Stimulated activated effector memory CD8-positive, alpha-beta T cell treated with anti-CD3 and anti-CD28 coated beads, Interleukin-12 subunit alpha, Interleukin-12 subunit beta, amount 100 ng/mL, for 72 hours (primary cell): ENCODE measurements around the gene RETN.
A peak's percentile ranks its signal among the peaks of the same experiment; 100 is the strongest.
"Not testable (repeated sequence)": the region's sequence is repeated elsewhere in the genome, so short reads cannot be mapped to it uniquely, and the experiment has no call there.

Experiments
- ATAC-seq: fragments of 150-1000 bp; cut with Tn5 transposase; 2 replicates; pipeline ENCODE4 v1.10.0; 2021
- DNase-seq, 2 donors: peaks; one replicate each; pipeline ENCODE4 v3.0.0; 2021 to 2022; ENCODE audit warnings: low spot score in 2 of 2
- H3K27ac Mint-ChIP-seq: one replicate; pipeline ENCODE4 v1.8.0; 2022; ENCODE audit warnings: mild to moderate bottlenecking, mixed read lengths
- H3K36me3 Mint-ChIP-seq: one replicate; pipeline ENCODE4 v1.8.0; 2022; ENCODE audit warnings: mild to moderate bottlenecking, mixed read lengths
- H3K4me1 Mint-ChIP-seq: one replicate; pipeline ENCODE4 v1.8.0; 2022; ENCODE audit warnings: mixed read lengths
- H3K4me3 Mint-ChIP-seq: one replicate; pipeline ENCODE4 v1.8.0; 2022; ENCODE audit warnings: mild to moderate bottlenecking, mixed read lengths
- H3K9me3 Mint-ChIP-seq: one replicate; pipeline ENCODE4 v1.8.0; 2022; ENCODE audit warnings: mixed read lengths

RETN gene

DNA sequence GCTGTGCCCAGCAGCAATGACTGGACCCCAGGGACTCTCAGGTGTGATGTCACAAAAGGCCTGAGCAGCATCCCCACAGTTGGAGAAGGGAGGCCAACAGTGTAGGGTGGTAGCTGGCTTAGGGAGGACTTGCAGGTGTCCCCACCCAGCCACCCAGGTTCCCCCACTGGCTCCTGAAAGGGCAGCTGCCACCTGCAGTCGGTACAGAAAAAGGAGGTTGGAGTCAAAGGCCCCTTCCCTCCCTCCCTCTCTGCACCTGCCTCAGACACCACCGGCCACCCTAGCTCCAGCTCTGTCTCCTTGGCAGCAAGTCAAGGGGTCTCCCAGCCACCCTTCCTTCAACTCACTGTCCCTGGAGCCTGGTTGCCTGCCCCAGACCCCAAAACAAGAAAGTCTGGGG, 35.2 kb upstream of the RETN start, which contains the start of gene PCP2:
PCP2 (minus strand) TSS at position 22 of the 400 bp plus-strand sequence. CDS start 262 bp downstream, outside the sequence.
- peak within 1 kb of the TSS; percentile 52 for H3K27ac Mint-ChIP-seq
- H3K4me1 Mint-ChIP-seq: peaks cover 51% of the 10 kb centered on the region
- ATAC-seq (no peak), DNase-seq (no peak)
- H3K9me3 Mint-ChIP-seq: no peaks in the 10 kb centered on the region
- peaks cover 57% of the 10 kb centered on the region for H3K36me3 Mint-ChIP-seq
- no peak within 1 kb of the TSS for H3K4me3 Mint-ChIP-seq

GRCh38 chr19:7635670-7636069, 33.2 kb upstream of the RETN start:
- Mint-ChIP-seq H3K27ac (no peak overlapping the region), H3K36me3 (peaks cover 56% of the 10 kb centered on the region), H3K4me1 (peaks cover 49% of the 10 kb centered on the region), H3K9me3 (no peaks in the 10 kb centered on the region), H3K4me3 (peak overlapping the region; percentile 78)
- DNase-seq: no peak
- ATAC-seq: no peak

GRCh38 chr19:7636317-7636690, 32.5 kb upstream of the RETN start:
- no peak for DNase-seq
- H3K4me1 Mint-ChIP-seq: peaks cover 44% of the 10 kb centered on the region
- peaks cover 57% of the 10 kb centered on the region for H3K36me3 Mint-ChIP-seq
- H3K9me3 Mint-ChIP-seq: no peaks in the 10 kb centered on the region
- H3K4me3 Mint-ChIP-seq: peak overlapping the region; percentile 78
- no peak for ATAC-seq
- peak overlapping the region; percentile 95 for H3K27ac Mint-ChIP-seq

- peak within 1 kb of the TSS; percentile 95 for H3K27ac Mint-ChIP-seq
- H3K4me1 Mint-ChIP-seq: peaks cover 44% of the 10 kb centered on the region
- no peaks in the 10 kb centered on the region for H3K9me3 Mint-ChIP-seq
- peak within 1 kb of the TSS; percentile 78 for H3K4me3 Mint-ChIP-seq
- ATAC-seq: peak; percentile 93
- peaks cover 53% of the 10 kb centered on the region for H3K36me3 Mint-ChIP-seq
- DNase-seq: peak; percentile 88 to 92
These were observed 32.0 kb upstream of the RETN start, which contains the start of gene STXBP2 for GRCh38 chr19:7636691-7637373. TSS of gene STXBP2 (plus strand) at chr19:7637110. CDS start at chr19:7637150, 40 bp downstream.

DNA sequence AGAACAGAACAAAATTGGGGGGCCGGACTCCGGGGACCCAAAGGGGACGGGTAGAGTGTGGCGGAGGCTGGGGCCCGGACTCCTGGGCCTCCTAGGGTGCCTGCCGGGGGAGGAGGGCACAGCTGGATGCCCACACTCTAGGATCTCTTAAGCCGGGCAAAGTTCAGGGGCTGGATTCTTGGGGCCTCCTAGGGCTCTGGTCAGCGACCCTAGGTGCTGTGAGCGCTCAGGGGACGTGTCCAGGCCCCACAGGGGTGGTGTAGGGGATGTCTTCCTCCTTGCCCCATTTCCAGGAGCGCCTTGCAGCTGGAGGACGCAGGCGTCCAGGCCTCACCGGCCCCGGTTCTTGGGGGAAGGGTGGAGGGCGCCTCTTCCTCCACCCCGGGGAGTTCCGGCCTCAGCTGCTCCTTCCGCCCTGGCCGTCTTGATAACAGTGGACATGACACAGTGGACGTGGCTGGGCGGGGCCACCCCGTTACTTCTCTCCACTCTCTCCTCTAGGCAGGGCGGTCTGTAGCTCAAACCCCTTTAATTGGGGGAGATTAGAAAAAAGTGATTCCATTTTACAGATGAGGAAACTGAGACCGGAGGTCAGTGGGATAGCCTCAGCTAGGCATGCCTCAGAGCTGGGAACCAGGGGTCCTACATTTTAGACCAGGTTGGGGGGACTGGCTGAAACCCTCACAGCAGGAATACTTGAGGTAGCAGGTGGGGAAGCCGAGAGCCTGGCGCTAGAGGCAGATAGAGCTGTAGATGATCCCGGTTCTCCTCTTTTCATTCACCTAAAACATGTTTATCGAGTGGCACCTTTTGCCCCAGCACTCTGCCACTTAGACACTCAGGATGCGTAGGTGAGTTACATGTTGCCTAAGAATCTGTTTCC, 31.2 kb upstream of the RETN start:
- H3K27ac Mint-ChIP-seq: peak overlapping the region; percentile 95
- peaks cover 48% of the 10 kb centered on the region for H3K36me3 Mint-ChIP-seq
- ATAC-seq: peak; percentile 25
- peaks cover 44% of the 10 kb centered on the region for H3K4me1 Mint-ChIP-seq
- H3K9me3 Mint-ChIP-seq: no peaks in the 10 kb centered on the region
- peak overlapping the region; percentile 78 for H3K4me3 Mint-ChIP-seq
- DNase-seq: peak in 1 of 2 donors; percentile 71

DNA sequence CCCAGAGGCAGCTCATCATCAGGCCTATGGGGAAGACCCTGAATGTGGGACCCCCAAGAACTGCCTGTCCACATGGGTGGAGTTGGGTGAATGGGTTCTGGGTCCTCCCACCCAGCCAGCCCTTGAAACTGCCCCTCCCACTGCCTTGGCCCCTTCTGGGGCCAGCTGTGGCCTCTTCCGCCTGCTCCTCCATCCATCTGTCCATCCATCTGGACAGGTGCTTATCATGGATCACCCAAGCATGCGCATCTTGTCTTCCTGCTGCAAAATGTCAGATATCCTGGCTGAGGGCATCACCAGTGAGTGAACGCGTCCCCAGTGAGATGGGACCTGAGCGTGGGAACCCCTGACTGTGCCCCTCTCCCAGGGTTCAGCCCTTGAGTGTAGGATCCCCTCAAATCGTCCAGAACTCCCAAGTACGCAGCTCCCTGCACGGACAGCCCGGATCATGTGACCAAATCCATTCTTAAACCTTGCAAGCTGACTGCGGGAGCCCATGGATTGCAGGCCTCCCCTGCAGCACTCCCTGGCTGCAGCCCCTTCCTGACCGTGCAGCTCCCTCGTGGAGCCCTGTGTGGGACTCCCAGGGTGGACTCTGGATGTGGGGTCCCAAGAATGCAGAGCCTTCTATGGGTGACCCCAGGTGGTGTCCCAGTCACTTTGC, 29.9 kb upstream of the RETN start:
- ATAC-seq: no peak
- DNase-seq: no peak
- Mint-ChIP-seq H3K36me3 (peaks cover 55% of the 10 kb centered on the region), H3K9me3 (no peaks in the 10 kb centered on the region), H3K4me3 (peak overlapping the region; percentile 26), H3K27ac (peak overlapping the region; percentile 34), H3K4me1 (peaks cover 42% of the 10 kb centered on the region)

GRCh38 chr19:7639863-7640348, 28.9 kb upstream of the RETN start:
- Mint-ChIP-seq H3K36me3 (peaks cover 61% of the 10 kb centered on the region), H3K4me1 (peaks cover 39% of the 10 kb centered on the region), H3K27ac (no peak overlapping the region), H3K4me3 (no peak overlapping the region), H3K9me3 (no peaks in the 10 kb centered on the region)
- ATAC-seq: no peak
- no peak for DNase-seq

DNA sequence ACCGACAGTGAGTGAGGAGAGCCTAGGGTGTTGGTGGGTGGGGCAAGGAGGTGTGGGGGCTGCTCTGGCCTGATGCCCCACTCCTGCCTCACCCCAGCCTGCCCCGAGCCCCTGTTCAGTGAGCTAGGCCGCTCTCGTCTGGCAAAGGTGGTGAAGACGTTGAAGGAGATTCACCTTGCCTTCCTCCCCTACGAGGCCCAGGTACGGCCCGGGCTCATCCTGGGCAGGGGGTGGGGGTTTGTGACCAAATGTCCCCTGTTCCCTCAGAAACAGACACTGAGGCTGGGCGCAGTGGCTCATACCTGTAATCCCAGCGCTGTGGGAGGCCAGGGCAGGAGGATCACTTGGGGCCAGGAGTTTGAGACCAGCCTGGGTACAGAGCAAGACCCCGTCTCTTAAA, 28.0 kb upstream of the RETN start:
- Mint-ChIP-seq H3K4me3 (no peak overlapping the region), H3K36me3 (peaks cover 69% of the 10 kb centered on the region), H3K9me3 (no peaks in the 10 kb centered on the region), H3K4me1 (peaks cover 33% of the 10 kb centered on the region), H3K27ac (no peak overlapping the region)
- DNase-seq: no peak
- no peak for ATAC-seq

DNA sequence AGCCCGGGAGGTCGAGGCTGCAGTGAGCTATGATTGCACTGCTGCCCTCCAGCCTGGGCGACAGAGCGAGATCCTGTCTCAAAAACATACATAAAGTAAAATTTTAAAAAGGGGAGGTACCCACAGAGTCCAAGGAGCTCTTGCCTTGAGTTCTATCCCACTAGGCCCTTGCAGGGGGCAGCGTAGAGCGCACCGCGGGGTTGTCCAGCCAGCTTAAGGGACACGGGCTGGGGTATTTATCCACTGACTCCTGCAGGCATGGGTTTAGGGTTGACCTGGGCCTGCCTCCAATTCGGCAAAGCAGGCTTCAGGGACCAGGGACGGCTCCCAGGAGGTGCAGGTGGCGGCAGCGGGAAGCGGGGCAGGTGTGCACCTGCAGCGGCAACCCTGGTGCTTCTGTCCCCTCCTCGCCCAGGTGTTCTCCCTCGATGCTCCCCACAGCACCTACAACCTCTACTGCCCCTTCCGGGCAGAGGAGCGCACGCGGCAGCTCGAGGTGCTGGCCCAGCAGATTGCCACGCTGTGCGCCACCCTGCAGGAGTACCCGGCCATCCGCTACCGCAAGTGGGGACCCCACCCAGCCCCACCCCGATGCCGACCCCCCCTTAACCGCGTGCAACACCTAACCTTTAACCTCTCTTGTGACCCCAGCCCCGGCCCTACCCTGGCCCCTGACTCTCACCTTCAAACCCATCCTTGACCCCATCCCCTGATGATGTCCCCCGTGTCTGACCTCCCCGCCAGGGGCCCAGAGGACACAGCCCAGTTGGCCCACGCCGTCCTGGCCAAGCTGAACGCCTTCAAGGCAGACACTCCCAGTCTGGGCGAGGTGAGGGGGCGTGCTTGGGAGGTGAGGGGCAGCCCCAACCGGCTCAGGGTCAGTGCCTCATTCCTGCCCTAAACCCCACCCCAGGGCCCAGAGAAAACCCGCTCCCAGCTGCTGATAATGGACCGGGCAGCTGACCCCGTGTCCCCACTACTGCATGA, 27.3 kb upstream of the RETN start:
- Mint-ChIP-seq H3K9me3 (no peaks in the 10 kb centered on the region), H3K36me3 (peaks cover 69% of the 10 kb centered on the region), H3K27ac (no peak overlapping the region)

DNA sequence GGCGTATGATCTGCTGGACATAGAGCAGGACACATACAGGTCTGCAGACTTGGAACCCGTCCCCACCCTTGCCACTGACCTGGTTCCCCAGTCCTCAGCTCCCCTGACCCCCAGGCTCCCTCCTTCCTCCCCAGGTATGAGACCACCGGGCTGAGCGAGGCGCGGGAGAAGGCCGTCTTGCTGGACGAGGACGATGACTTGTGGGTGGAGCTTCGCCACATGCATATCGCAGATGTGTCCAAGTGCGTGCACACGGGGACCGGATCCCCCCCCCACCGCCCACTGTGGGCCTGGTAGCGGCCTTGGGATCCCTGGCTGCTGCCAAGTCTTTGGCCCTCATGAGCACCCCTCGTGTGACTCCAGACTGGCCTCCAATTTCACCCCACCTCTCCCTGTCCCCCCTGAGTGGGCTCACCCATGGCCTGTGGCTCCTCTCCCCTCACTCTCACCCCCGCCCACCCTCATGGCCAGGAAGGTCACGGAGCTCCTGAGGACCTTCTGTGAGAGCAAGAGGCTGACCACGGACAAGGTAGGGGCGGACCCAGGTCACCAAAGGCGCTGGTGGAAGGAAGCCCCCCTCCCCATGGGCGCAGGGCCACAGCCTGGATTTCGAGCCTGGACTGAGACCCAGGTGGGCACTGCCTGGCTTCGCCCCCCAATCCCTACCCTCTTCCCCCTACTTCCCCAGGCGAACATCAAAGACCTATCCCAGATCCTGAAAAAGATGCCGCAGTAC, 26.4 kb upstream of the RETN start:
- Mint-ChIP-seq H3K4me1 (peaks cover 28% of the 10 kb centered on the region), H3K9me3 (no peaks in the 10 kb centered on the region), H3K27ac (no peak overlapping the region), H3K4me3 (no peak overlapping the region), H3K36me3 (peaks cover 63% of the 10 kb centered on the region)
- no peak for ATAC-seq
- no peak for DNase-seq

More for the DNA sequence above, 27.3 kb upstream of the RETN start:
- no peak for DNase-seq
- H3K4me1 Mint-ChIP-seq: peaks cover 29% of the 10 kb centered on the region
- no peak for ATAC-seq
- H3K4me3 Mint-ChIP-seq: no peak overlapping the region

GRCh38 chr19:7643031-7643415, 25.8 kb upstream of the RETN start:
- no peak overlapping the region for H3K4me3 Mint-ChIP-seq
- peaks cover 23% of the 10 kb centered on the region for H3K4me1 Mint-ChIP-seq
- no peaks in the 10 kb centered on the region for H3K9me3 Mint-ChIP-seq
- DNase-seq (no peak), ATAC-seq (no peak)
- H3K36me3 Mint-ChIP-seq: peaks cover 67% of the 10 kb centered on the region
- peak overlapping the region; percentile 64 for H3K27ac Mint-ChIP-seq

DNA sequence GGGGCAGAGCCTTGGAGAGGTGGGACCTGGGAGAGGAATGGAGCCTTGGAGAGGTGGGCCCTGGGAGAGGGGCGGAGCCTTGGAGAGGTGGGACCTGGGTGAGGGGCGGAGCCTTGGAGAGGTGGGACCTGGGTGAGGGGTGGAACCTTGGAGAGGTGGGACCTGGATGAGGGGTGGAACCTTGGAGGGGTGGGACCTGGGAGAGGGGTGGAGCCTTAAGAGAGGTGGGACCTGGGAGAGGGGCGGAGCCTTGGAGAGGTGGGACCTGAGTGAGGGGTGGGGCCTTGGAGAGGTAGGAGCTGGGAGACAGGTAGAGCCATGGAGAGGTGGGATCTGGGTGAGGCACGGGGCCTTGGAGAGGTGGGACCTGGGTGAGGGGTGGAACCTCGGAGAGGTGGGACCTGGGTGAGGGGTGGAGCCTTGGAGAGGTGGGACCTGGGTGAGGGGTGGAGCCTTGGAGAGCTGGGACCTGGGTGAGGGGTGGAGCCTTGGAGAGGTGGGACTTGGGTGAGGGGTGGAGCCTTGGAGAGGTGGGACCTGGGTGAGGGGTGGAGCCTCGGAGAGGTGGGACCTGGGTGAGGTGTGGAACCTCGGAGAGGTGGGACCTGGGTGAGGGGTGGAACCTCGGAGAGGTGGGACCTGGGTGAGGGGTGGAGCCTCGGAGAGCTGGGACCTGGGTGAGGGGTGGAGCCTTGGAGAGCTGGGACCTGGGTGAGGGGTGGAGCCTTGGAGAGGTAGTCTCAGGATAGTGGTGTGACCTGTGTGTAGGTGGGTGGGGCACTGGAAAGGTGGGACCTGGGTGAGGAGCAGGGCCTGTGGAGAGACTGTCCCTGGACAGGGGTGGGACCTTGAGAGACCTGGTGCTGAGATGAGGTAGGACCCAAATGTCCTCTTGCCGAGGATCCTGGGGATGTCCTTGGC, 25.0 kb upstream of the RETN start:
- H3K4me3 Mint-ChIP-seq, ATAC-seq, H3K9me3 Mint-ChIP-seq, DNase-seq: not testable (repeated sequence)
- H3K27ac Mint-ChIP-seq: peak overlapping the region; percentile 64
- peaks cover 59% of the 10 kb centered on the region for H3K36me3 Mint-ChIP-seq
- peaks cover 16% of the 10 kb centered on the region for H3K4me1 Mint-ChIP-seq

DNA sequence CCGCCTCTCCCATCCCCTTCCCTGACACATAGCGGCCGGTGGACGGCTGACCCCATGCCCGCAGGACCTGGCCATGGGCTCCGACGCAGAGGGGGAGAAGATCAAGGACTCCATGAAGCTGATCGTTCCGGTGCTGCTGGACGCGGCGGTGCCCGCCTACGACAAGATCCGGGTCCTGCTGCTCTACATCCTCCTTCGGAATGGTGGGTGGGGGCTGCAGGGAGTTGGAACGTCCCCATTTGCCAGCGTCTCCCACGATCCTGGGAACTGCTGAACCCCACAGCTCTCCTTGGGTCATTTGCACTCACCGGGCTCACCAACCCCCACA, 24.3 kb upstream of the RETN start:
- Mint-ChIP-seq H3K36me3 (peaks cover 55% of the 10 kb centered on the region), H3K9me3 (no peaks in the 10 kb centered on the region), H3K4me3 (no peak overlapping the region), H3K4me1 (peaks cover 10% of the 10 kb centered on the region), H3K27ac (no peak overlapping the region)
- ATAC-seq (no peak), DNase-seq (no peak)
